Measurements from ENCODE around the gene RFX7. TPM values are rescaled to one million over a fixed set of nuclear protein-coding genes. Genes with fewer than 3 reads are reported as not detected.

Gene RFX7
- total RNA-seq, 1 experiment from 2014 or later, result 18.1 TPM

GRCh38 chr15:56168394-56168793, 75.3 kb downstream of the RFX7 start:
- peaks cover 0 to 10% of the 10 kb centered on the region in 2 experiments; a peak in 1 of 4 replicates for H3K4me1 ChIP-seq (ENCODE audit: control insufficient read depth in 1 of 2, insufficient read depth in 2 of 2, low read length in 2 of 2)
- H3K9me3 ChIP-seq (ENCODE audit: control insufficient read depth in 1 of 2, insufficient read depth in 1 of 2, low read depth in 1 of 2, low read length in 2 of 2), result no peaks in the 10 kb centered on the region
- H3K9me2 ChIP-seq (ENCODE audit: insufficient read depth), result no peaks in the 10 kb centered on the region
- BruUV-seq (replicated peaks), result no TSS peak
- peaks cover 3% of the 10 kb centered on the region; the same call in 1 of the 2 replicates for H3K79me2 ChIP-seq (ENCODE audit: insufficient read depth, low read length)
- H3K27me3 ChIP-seq (ENCODE audit: insufficient read depth, low read length), result no peaks in the 10 kb centered on the region
- TF ChIP-seq CBX3 (IDR thresholded peaks at IDR 0.05; ENCODE audit: low read depth), result no peak
- no peak for TF ChIP-seq EZH2phosphoT487 (IDR thresholded peaks at IDR 0.05; ENCODE audit: borderline replicate concordance)
- TF ChIP-seq ZNF274 (IDR thresholded peaks at IDR 0.05; ENCODE audit: low read depth, low read length), result no peak
- no peak for TF ChIP-seq TCF7L2 (IDR thresholded peaks at IDR 0.05; ENCODE audit: borderline replicate concordance, extremely low read depth, insufficient read depth, insufficient read length)
- TF ChIP-seq FOSL1 (IDR thresholded peaks at IDR 0.05; ENCODE audit: low read depth), result no peak
- no peak for TF ChIP-seq ATF3 (IDR thresholded peaks at IDR 0.05)
- TF ChIP-seq CEBPB (IDR thresholded peaks at IDR 0.05; ENCODE audit: low read depth), result no peak
- TF ChIP-seq REST (IDR thresholded peaks at IDR 0.05; ENCODE audit: low read depth), result no peak
- no peak for TF ChIP-seq POLR2A (IDR thresholded peaks at IDR 0.05; ENCODE audit: borderline replicate concordance, extremely low read depth, insufficient read depth, insufficient read length)
- TF ChIP-seq RAD21 (IDR thresholded peaks at IDR 0.05; ENCODE audit: low read depth), result no peak
- TF ChIP-seq ZBTB33 (IDR thresholded peaks at IDR 0.05; ENCODE audit: extremely low read depth, insufficient replicate concordance, low read length), result no peak
- no peak for TF ChIP-seq EZH2 (IDR thresholded peaks at IDR 0.05)
- TF ChIP-seq JUND (IDR thresholded peaks at IDR 0.05), result no peak
- TF ChIP-seq SIN3A (IDR thresholded peaks at IDR 0.05; ENCODE audit: low read depth), result no peak
- no peak for TF ChIP-seq CTCF (IDR thresholded peaks at IDR 0.05 in 2 of 3, conservative IDR thresholded peaks at IDR 0.05 in 1 of 3; ENCODE audit: borderline replicate concordance in 1 of 3, insufficient read depth in 1 of 3, low read depth in 2 of 3, low read length in 2 of 3)
- no peak for TF ChIP-seq ELF1 (IDR thresholded peaks at IDR 0.05; ENCODE audit: borderline replicate concordance, low read depth)
- no peak for TF ChIP-seq YY1 (IDR thresholded peaks at IDR 0.05; ENCODE audit: extremely low read depth, insufficient replicate concordance, low read depth, low read length)
- no peak for TF ChIP-seq ZFX (IDR thresholded peaks at IDR 0.05)
- no peaks in the 10 kb centered on the region for H4K20me1 ChIP-seq (ENCODE audit: insufficient read depth)
- no peak for ATAC-seq
- CTCF ChIA-PET, result no interaction called here
- H3K36me3 ChIP-seq (ENCODE audit: control insufficient read depth in 1 of 2, insufficient read depth in 2 of 2, low read length in 2 of 2), result no peaks in the 10 kb centered on the region
- POLR2A ChIA-PET, result no interaction called here
- no peak for DNase-seq (ENCODE audit: low read depth, low spot score)
- no peak overlapping the region for H3K27ac ChIP-seq (ENCODE audit: low read depth, low read length)
- intact Hi-C loops (cut with micrococcal nuclease), result no loop called here
- RAD21 ChIA-PET (ENCODE audit: low non-redundant PET in 1 of 2, low total read pairs in 2 of 2, uncharacterized antibody in 2 of 2, unreplicated experiment in 2 of 2), result no interaction called here
- H3K4me3 ChIP-seq (replicated peaks in 1 of 2; ENCODE audit: low read depth in 1 of 2, low read length in 2 of 2), result no peak overlapping the region
- no peak overlapping the region for H2AFZ ChIP-seq (ENCODE audit: low read depth, low read length, poor library complexity, severe bottlenecking)
- H3K4me2 ChIP-seq (ENCODE audit: low read length), result no peak overlapping the region
- no peak overlapping the region for H3K9ac ChIP-seq (ENCODE audit: low read length)
